Endothelial cell of umbilical vein (primary cell): ENCODE data around the gene UBE2U. TPM values are rescaled to one million over a fixed set of nuclear protein-coding genes. Genes with fewer than 3 reads are reported as not detected.

Experiments
- BruUV-seq: library from RNA; stranded (reverse); fragments of 400-500 nt; replicated peaks from 2 replicates; lab custom pipeline; 2021; lab: Mats Ljungman, UMichigan
- CTCF ChIA-PET: fragments of 300-600, 350-600 bp; sonication (Branson Sonifier 250); formaldehyde crosslinking; loops from one replicate; lab custom pipeline; 2021; ENCODE audit warnings: antibody characterized with exemption, inconsistent platforms; lab: Charles Lee
- POLR2A ChIA-PET: fragments of 300-600, 350-600 bp; sonication (Branson Sonifier 250); formaldehyde crosslinking; loops from one replicate; lab custom pipeline; 2021; ENCODE audit warnings: antibody characterized with exemption, inconsistent platforms; lab: Charles Lee
- DNase-seq: peaks from one replicate; pipeline ENCODE4 v3.0.0-alpha.2; 2011; ENCODE audit warnings: low read depth, low spot score
- FAIRE-seq: peaks from 2 replicates; lab custom pipeline; 2011; peaks lifted over from hg19 to GRCh38; lab: Jason Lieb, UNC
- H2AFZ ChIP-seq: 2 replicates; pipeline ENCODE4 v1.6.0; 2012; ENCODE audit warnings: low read depth, low read length, control low read depth, inconsistent platforms
- H3K27ac ChIP-seq: 2 replicates; pipeline ENCODE4 v1.5.1; 2011; ENCODE audit warnings: low read depth, mild to moderate bottlenecking, control low read depth, low read length, moderate library complexity; ENCODE audit not compliant: insufficient read depth
- H3K27me3 ChIP-seq, 2 experiments: 2 replicates each; pipeline versions ENCODE4 v1.6.0 to v1.6.1; 2011; ENCODE audit warnings: low read length in 2 of 2, mixed read lengths in 1 of 2; ENCODE audit not compliant: control insufficient read depth in 2 of 2, insufficient read depth in 2 of 2
- H3K36me3 ChIP-seq, 2 experiments: 2 replicates in 1 of 2; 3 replicates in 1 of 2; pipeline ENCODE4 v1.5.1; 2011; ENCODE audit warnings: low read length in 2 of 2, mild to moderate bottlenecking in 1 of 2, moderate library complexity in 1 of 2; ENCODE audit not compliant: control insufficient read depth in 2 of 2, insufficient read depth in 2 of 2; ENCODE audit errors: extremely low read depth in 1 of 2
- H3K4me1 ChIP-seq: 3 replicates; pipeline ENCODE4 v1.5.1; 2011; ENCODE audit warnings: mild to moderate bottlenecking, low read length; ENCODE audit not compliant: control insufficient read depth, insufficient read depth; ENCODE audit errors: extremely low read depth
- H3K4me2 ChIP-seq: 2 replicates; pipeline ENCODE4 v1.6.1; 2011; ENCODE audit warnings: low read length, control low read depth, mixed read lengths; ENCODE audit not compliant: insufficient read depth
- H3K4me3 ChIP-seq, 3 experiments: fragments of 200-600 bp in 1 of 3; sonication (generic), shearing (Covaris generic) in 1 of 3; replicated peaks in 1 of 3; 2 replicates each; pipeline ENCODE4 v1.5.1; 2011 to 2016; ENCODE audit warnings: control low read depth in 3 of 3, low read length in 3 of 3, mild to moderate bottlenecking in 2 of 3, inconsistent platforms in 1 of 3, low read depth in 1 of 3, moderate library complexity in 1 of 3; ENCODE audit not compliant: insufficient read depth in 1 of 3
- H3K79me2 ChIP-seq: 2 replicates; pipeline ENCODE4 v1.6.0; 2012; ENCODE audit warnings: low read length, inconsistent platforms; ENCODE audit not compliant: control insufficient read depth, insufficient read depth
- H3K9ac ChIP-seq: replicated peaks from 2 replicates; pipeline ENCODE3; 2011; ENCODE audit warnings: low read length, control low read depth; ENCODE audit not compliant: insufficient read depth; ENCODE audit errors: extremely low read depth
- H3K9me1 ChIP-seq: replicated peaks from 3 replicates; pipeline ENCODE4 v1.6.0; 2011; ENCODE audit warnings: mild to moderate bottlenecking, low read length; ENCODE audit not compliant: control insufficient read depth, insufficient read depth; ENCODE audit errors: extremely low read depth
- H3K9me3 ChIP-seq: replicated peaks from 2 replicates; pipeline ENCODE4 v1.5.1; 2012; ENCODE audit warnings: low read length, inconsistent platforms; ENCODE audit not compliant: control insufficient read depth, insufficient read depth
- H4K20me1 ChIP-seq: replicated peaks from 2 replicates; pipeline ENCODE3; 2011; ENCODE audit warnings: mild to moderate bottlenecking, low read length; ENCODE audit not compliant: control insufficient read depth, insufficient read depth; ENCODE audit errors: extremely low read depth
- EZH2 ChIP-seq: IDR thresholded peaks from 2 replicates; pipeline ENCODE4 v1.6.1; 2012; ENCODE audit warnings: borderline replicate concordance, low read depth, mild to moderate bottlenecking, moderate library complexity, low read length, inconsistent platforms; ENCODE audit not compliant: severe bottlenecking
- dilution Hi-C: fragments of 300-500 bp; cut with MboI; formaldehyde crosslinking; loops from one replicate; pipeline ENCODE4 v1.15.0; 2019; ENCODE audit warnings: low sequenced_read_pairs; ENCODE audit not compliant: extremely low pct_ligation_motif_present
- intact Hi-C: fragments of 100-400 bp; cut with micrococcal nuclease; formaldehyde crosslinking; loops from one replicate; pipeline ENCODE4 v1.10.0; 2022
- polyA plus RNA-seq, 4 experiments: library from polyadenylated mRNA; depleted of rRNA in 3 of 4; stranded (reverse) in 3 of 4; unstranded in 1 of 4; fragments of >200 nt; gene quantifications; 2 replicates each; pipeline versions ENCODE4 v1.2.1 to v1.2.3, GENCODE V29; 2011 to 2012; ENCODE audit warnings: missing spikeins in 1 of 4
- total RNA-seq: library from RNA; stranded (reverse); gene quantifications from 2 replicates; pipeline ENCODE4 v1.2.3, GENCODE V29; 2021
- TF ChIP-seq, protein P1 (sequence below), 2 donors: IDR thresholded peaks; 1 replicate in 1 of 2; 2 replicates in 1 of 2; pipeline ENCODE4 v1.5.1; 2011; ENCODE audit warnings: low read length in 2 of 2, mild to moderate bottlenecking in 2 of 2, moderate library complexity in 2 of 2, control low read depth in 1 of 2, inconsistent platforms in 1 of 2, low read depth in 1 of 2; ENCODE audit not compliant: insufficient read depth in 1 of 2; ENCODE audit errors: extremely low read depth in 1 of 2

UBE2U gene
- total and polyA plus RNA-seq, 2 donors (not counting 3 experiments of a cell fraction or from before 2014, with no cell fraction given): not detected

DNA sequence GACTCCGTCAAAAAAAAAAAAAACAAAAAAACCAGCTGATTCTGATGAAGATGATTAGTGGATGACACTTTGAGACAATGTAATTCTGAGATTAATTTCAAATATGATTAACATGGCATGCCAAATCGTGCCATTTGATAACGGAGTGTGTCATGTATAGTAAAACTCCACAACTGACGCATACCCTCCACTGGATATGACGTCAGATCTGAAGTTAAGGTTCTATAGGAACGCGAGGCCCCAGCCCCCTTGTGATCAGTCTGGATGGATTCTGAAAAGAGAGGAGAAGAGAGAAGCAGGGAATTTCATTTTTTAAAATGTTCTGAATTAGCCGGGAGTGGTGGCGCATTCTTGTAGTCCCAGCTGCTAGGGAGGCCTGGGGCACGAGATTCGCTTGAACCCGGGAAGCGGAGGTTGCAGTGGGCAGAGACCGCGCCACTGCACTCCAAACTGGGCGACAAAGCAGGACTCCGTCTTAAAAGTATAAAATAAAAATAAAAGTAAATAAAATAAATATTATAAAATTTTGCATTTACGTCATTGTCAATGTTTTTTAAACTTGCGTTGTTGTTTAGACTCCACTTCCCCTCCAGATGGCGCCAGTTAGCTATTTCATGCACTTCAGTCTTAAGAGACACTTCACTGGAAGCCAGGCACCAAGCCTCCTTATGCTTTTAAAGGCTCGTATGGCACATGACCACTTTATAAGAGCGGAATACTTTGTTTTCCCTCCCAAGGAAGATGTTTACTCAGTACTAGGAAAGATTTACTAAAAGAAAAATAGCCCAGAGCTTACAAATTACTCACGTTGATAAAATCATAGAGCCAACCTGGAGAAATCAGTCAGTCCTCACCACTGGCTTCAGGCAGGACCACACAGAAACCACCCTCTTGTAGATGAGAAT lies 65.5 kb downstream of the UBE2U start:
- dilution Hi-C loops (no loop called here), intact Hi-C loops (loop anchor here (1.0 to 10.0 kb wide), 8 partner anchors 201 to 940 kb away; partner anchors contain the start of genes CACHD1, JAK1 and RAVER2)
- H3K4me2 ChIP-seq: no peak overlapping the region
- BruUV-seq: no TSS peak
- POLR2A ChIA-PET: no interaction called here
- TF ChIP-seq, protein P1, sequence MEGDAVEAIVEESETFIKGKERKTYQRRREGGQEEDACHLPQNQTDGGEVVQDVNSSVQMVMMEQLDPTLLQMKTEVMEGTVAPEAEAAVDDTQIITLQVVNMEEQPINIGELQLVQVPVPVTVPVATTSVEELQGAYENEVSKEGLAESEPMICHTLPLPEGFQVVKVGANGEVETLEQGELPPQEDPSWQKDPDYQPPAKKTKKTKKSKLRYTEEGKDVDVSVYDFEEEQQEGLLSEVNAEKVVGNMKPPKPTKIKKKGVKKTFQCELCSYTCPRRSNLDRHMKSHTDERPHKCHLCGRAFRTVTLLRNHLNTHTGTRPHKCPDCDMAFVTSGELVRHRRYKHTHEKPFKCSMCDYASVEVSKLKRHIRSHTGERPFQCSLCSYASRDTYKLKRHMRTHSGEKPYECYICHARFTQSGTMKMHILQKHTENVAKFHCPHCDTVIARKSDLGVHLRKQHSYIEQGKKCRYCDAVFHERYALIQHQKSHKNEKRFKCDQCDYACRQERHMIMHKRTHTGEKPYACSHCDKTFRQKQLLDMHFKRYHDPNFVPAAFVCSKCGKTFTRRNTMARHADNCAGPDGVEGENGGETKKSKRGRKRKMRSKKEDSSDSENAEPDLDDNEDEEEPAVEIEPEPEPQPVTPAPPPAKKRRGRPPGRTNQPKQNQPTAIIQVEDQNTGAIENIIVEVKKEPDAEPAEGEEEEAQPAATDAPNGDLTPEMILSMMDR (IDR thresholded peaks at IDR 0.05; ENCODE audit: extremely low read depth in 1 of 2, insufficient read depth in 1 of 2, low read depth in 1 of 2, low read length in 2 of 2): peak; percentile 49 to 58
- TF ChIP-seq EZH2: no peak
- peaks cover 0 to 5% of the 10 kb centered on the region in 2 experiments for H3K27me3 ChIP-seq
- H4K20me1 ChIP-seq: no peaks in the 10 kb centered on the region
- no peaks in the 10 kb centered on the region for H3K36me3 ChIP-seq
- H3K4me3 ChIP-seq: no peak overlapping the region
- no peaks in the 10 kb centered on the region for H3K9me1 ChIP-seq
- CTCF ChIA-PET: interaction anchor here (0.7 to 5.6 kb wide), 15 partner anchors 15 to 1419 kb away, joined by 3 to 61 read pairs (median 4); no protein-coding TSS in a partner anchor
- no peak overlapping the region for H3K9ac ChIP-seq
- FAIRE-seq (peak; percentile 67), DNase-seq (peak; percentile 76)
- peaks cover under 1% of the 10 kb centered on the region for H3K4me1 ChIP-seq
- H3K79me2 ChIP-seq: no peaks in the 10 kb centered on the region
- no peak overlapping the region for H3K27ac ChIP-seq
- no peaks in the 10 kb centered on the region for H3K9me3 ChIP-seq
- H2AFZ ChIP-seq: no peak overlapping the region

DNA sequence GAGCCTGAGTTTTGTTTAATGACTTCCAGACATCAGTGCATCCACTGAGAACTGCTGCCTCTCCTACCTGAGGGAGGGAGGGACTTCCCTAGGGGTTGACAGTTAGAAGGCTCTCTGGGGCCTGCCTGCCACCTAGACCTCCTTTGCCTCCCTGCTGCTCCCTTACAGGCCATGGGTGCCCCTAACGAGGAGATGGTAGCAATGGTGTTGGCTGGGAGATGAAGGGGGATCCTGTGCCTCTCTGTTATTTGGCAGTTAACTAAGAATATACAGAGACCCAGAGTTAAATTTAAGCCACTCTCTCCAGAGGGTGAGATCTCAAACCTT lies 66.1 kb downstream of the UBE2U start:
- H2AFZ ChIP-seq: peak overlapping the region; percentile 9
- no peaks in the 10 kb centered on the region for H3K9me1 ChIP-seq
- H4K20me1 ChIP-seq: no peaks in the 10 kb centered on the region
- no peaks in the 10 kb centered on the region for H3K36me3 ChIP-seq
- POLR2A ChIA-PET: no interaction called here
- intact Hi-C loops (loop anchor here (1.0 to 10.0 kb wide), 8 partner anchors 201 to 940 kb away; partner anchors contain the start of genes CACHD1, JAK1 and RAVER2), dilution Hi-C loops (no loop called here)
- no peak overlapping the region for H3K4me3 ChIP-seq
- H3K79me2 ChIP-seq: no peaks in the 10 kb centered on the region
- TF ChIP-seq EZH2: no peak
- H3K9me3 ChIP-seq: no peaks in the 10 kb centered on the region
- FAIRE-seq (no peak), DNase-seq (no peak)
- no peak overlapping the region for H3K4me2 ChIP-seq
- H3K27me3 ChIP-seq: peaks cover 0 to 5% of the 10 kb centered on the region in 2 experiments
- H3K27ac ChIP-seq: no peak overlapping the region
- no TSS peak for BruUV-seq
- H3K9ac ChIP-seq: no peak overlapping the region
- H3K4me1 ChIP-seq: no peaks in the 10 kb centered on the region
- CTCF ChIA-PET: interaction anchor here (1.2 to 5.6 kb wide), 6 partner anchors 77 to 556 kb away, joined by 3 to 61 read pairs (median 6); no protein-coding TSS in a partner anchor
